IMR-90 (cell line): ENCODE data around the gene MYO1H. TPM values are rescaled to one million over a fixed set of nuclear protein-coding genes. Genes with fewer than 3 reads are reported as not detected.

ENCODE experiments used
- ATAC-seq: fragments of 200-7000 bp; cut with Tn5 transposase; 2 replicates; pipeline ENCODE4 v1.9.1; 2020; ENCODE audit warnings: low read depth, mild to moderate bottlenecking, moderate library complexity
- BruUV-seq: library from RNA; stranded (reverse); fragments of 400-500 nt; replicated peaks from 2 replicates; lab custom pipeline; 2021; lab: Mats Ljungman, UMichigan
- CTCF ChIA-PET: fragments of 300-600 bp; formaldehyde crosslinking; extraction: SDS; loops from one replicate; lab custom pipeline; 2021; ENCODE audit warnings: antibody characterized with exemption; lab: Yijun Ruan, JAX
- POLR2A ChIA-PET: fragments of 300-600 bp; sonication (Branson Sonifier 250); formaldehyde crosslinking; loops from one replicate; lab custom pipeline; 2022; ENCODE audit warnings: antibody characterized with exemption; ENCODE audit not compliant: unreplicated experiment; lab: Charles Lee
- DNase-seq: peaks from one replicate; pipeline ENCODE4 v3.0.0; 2013
- H2AFZ ChIP-seq: replicated peaks from 2 replicates; pipeline ENCODE3; 2013; ENCODE audit warnings: low read length, mild to moderate bottlenecking; ENCODE audit not compliant: poor library complexity
- H2AK5ac ChIP-seq: 2 replicates; pipeline ENCODE4 v1.6.1; 2013; ENCODE audit warnings: low read depth, low read length, inconsistent platforms
- H2AK9ac ChIP-seq: replicated peaks from 2 replicates; pipeline ENCODE3; 2013; ENCODE audit warnings: mild to moderate bottlenecking, low read depth, low read length, moderate library complexity; ENCODE audit not compliant: poor library complexity
- H2BK120ac ChIP-seq: 2 replicates; pipeline ENCODE4 v1.6.1; 2013; ENCODE audit warnings: low read depth, low read length, inconsistent platforms
- H2BK15ac ChIP-seq: 3 replicates; pipeline ENCODE4 v1.6.1; 2013; ENCODE audit warnings: low read depth, low read length, inconsistent platforms
- H2BK20ac ChIP-seq: 2 replicates; pipeline ENCODE4 v1.6.1; 2013; ENCODE audit warnings: low read depth, mild to moderate bottlenecking, inconsistent platforms, low read length, moderate library complexity
- H2BK5ac ChIP-seq: 2 replicates; pipeline ENCODE4 v1.6.1; 2013; ENCODE audit warnings: mild to moderate bottlenecking, low read depth, low read length, inconsistent platforms; ENCODE audit not compliant: poor library complexity, severe bottlenecking
- H3K14ac ChIP-seq: replicated peaks from 2 replicates; pipeline ENCODE4 v1.6.1; 2013; ENCODE audit warnings: low read depth, low read length, inconsistent platforms
- H3K18ac ChIP-seq: 2 replicates; pipeline ENCODE4 v1.6.1; 2013; ENCODE audit warnings: low read depth, low read length, control low read depth
- H3K23ac ChIP-seq: 2 replicates; pipeline ENCODE4 v1.6.1; 2013; ENCODE audit warnings: low read depth, low read length, inconsistent platforms
- H3K27ac ChIP-seq: 2 replicates; pipeline ENCODE4 v1.5.1; 2013; ENCODE audit warnings: mild to moderate bottlenecking, control low read depth, low read length; ENCODE audit not compliant: insufficient read depth
- H3K27me3 ChIP-seq: 2 replicates; pipeline ENCODE4 v1.6.1; 2013; ENCODE audit warnings: low read length; ENCODE audit not compliant: control insufficient read depth, insufficient read depth
- H3K36me3 ChIP-seq: 2 replicates; pipeline ENCODE4 v1.6.1; 2013; ENCODE audit warnings: low read length, mixed read lengths; ENCODE audit not compliant: control insufficient read depth, insufficient read depth
- H3K4ac ChIP-seq: 2 replicates; pipeline ENCODE4 v1.6.1; 2013; ENCODE audit warnings: low read depth, low read length, inconsistent platforms
- H3K4me1 ChIP-seq: 2 replicates; pipeline ENCODE4 v1.6.1; 2013; ENCODE audit warnings: low read length, mixed read lengths; ENCODE audit not compliant: control insufficient read depth, insufficient read depth
- H3K4me2 ChIP-seq: 2 replicates; pipeline ENCODE4 v1.6.1; 2013; ENCODE audit warnings: low read depth, mild to moderate bottlenecking, control low read depth, low read length, moderate library complexity
- H3K4me3 ChIP-seq: 2 replicates; pipeline ENCODE4 v1.5.1; 2013; ENCODE audit warnings: low read depth, mild to moderate bottlenecking, control low read depth, low read length, moderate library complexity; ENCODE audit not compliant: insufficient read depth
- H3K56ac ChIP-seq: 2 replicates; pipeline ENCODE4 v1.6.1; 2013; ENCODE audit warnings: low read length, inconsistent platforms; ENCODE audit not compliant: insufficient read depth; ENCODE audit errors: extremely low read depth
- H3K79me1 ChIP-seq, 2 experiments: 2 replicates each; pipeline ENCODE4 v1.6.1; 2013; ENCODE audit warnings: low read length in 2 of 2, inconsistent platforms in 1 of 2, low read depth in 1 of 2
- H3K9ac ChIP-seq: 2 replicates; pipeline ENCODE4 v1.6.1; 2013; ENCODE audit warnings: low read depth, low read length, control low read depth
- H3K9me1 ChIP-seq: 2 replicates; pipeline ENCODE4 v1.6.1; 2013; ENCODE audit warnings: low read length, inconsistent platforms; ENCODE audit not compliant: insufficient read depth
- H3K9me3 ChIP-seq: 2 replicates; pipeline ENCODE4 v1.6.1; 2013; ENCODE audit warnings: low read length; ENCODE audit not compliant: control insufficient read depth, insufficient read depth
- H4K20me1 ChIP-seq: 2 replicates; pipeline ENCODE4 v1.6.1; 2013; ENCODE audit warnings: low read length, inconsistent platforms; ENCODE audit not compliant: insufficient read depth
- H4K5ac ChIP-seq: 2 replicates; pipeline ENCODE4 v1.6.1; 2013; ENCODE audit warnings: mild to moderate bottlenecking, low read depth, low read length, control low read depth
- H4K8ac ChIP-seq, 2 experiments: 2 replicates each; pipeline ENCODE4 v1.6.1; 2013; ENCODE audit warnings: low read depth in 2 of 2, low read length in 2 of 2, control low read depth in 1 of 2, inconsistent platforms in 1 of 2
- H4K91ac ChIP-seq: 2 replicates; pipeline ENCODE4 v1.6.1; 2013; ENCODE audit warnings: low read depth, low read length, inconsistent platforms; ENCODE audit not compliant: insufficient read depth
- BHLHE40 ChIP-seq: fragments of 150-350 bp; IDR thresholded peaks from 2 replicates; pipeline ENCODE4 v1.6.1; 2016; ENCODE audit warnings: mild to moderate bottlenecking, low read depth, low read length
- CHD1 ChIP-seq: IDR thresholded peaks from 2 replicates; pipeline ENCODE4 v1.6.1; 2012; ENCODE audit warnings: low read depth, low read length, improper control_type of control experiment
- FOS ChIP-seq: fragments of 150-350 bp; IDR thresholded peaks from 2 replicates; pipeline ENCODE4 v1.6.1; 2016; ENCODE audit warnings: low read depth, low read length
- MAZ ChIP-seq: IDR thresholded peaks from 2 replicates; pipeline ENCODE4 v1.6.1; 2012; ENCODE audit warnings: low read depth, mild to moderate bottlenecking, low read length, improper control_type of control experiment, moderate library complexity, borderline replicate concordance
- MXI1 ChIP-seq: IDR thresholded peaks from 2 replicates; pipeline ENCODE4 v1.6.1; 2012; ENCODE audit warnings: low read depth, mild to moderate bottlenecking, low read length, moderate library complexity, borderline replicate concordance
- NFE2L2 ChIP-seq: fragments of 150-350 bp; IDR thresholded peaks from 2 replicates; pipeline ENCODE4 v1.6.1; 2016; ENCODE audit warnings: low read depth, mild to moderate bottlenecking, low read length
- POLR2A ChIP-seq: IDR thresholded peaks from 2 replicates; pipeline ENCODE4 v1.6.1; 2012; ENCODE audit warnings: mild to moderate bottlenecking, low read depth, low read length
- RAD21 ChIP-seq: IDR thresholded peaks from 2 replicates; pipeline ENCODE4 v1.6.1; 2012; ENCODE audit warnings: low read length, improper control_type of control experiment
- RCOR1 ChIP-seq: IDR thresholded peaks from 2 replicates; pipeline ENCODE4 v1.6.1; 2012; ENCODE audit warnings: mild to moderate bottlenecking, low read length, improper control_type of control experiment; ENCODE audit not compliant: insufficient replicate concordance
- RFX5 ChIP-seq: IDR thresholded peaks from 2 replicates; pipeline ENCODE4 v1.8.0; 2012; ENCODE audit warnings: low read depth, mild to moderate bottlenecking, low read length, moderate library complexity
- WGBS, 2 experiments: methylation state at CpG; one replicate each; pipeline versions ENCODE4 v1.1.5 to v1.1.7; 2013; ENCODE audit warnings: missing lambda C conversion rate in 2 of 2; ENCODE audit not compliant: insufficient read length in 1 of 2; ENCODE audit errors: extremely low coverage in 2 of 2; 5-methylcytosine and 5-hydroxymethylcytosine counted together
- dilution Hi-C: fragments of 300-500 bp; cut with HindIII; formaldehyde crosslinking; loops from one replicate; pipeline ENCODE4 v1.14.3; 2018; ENCODE audit warnings: low sequenced_read_pairs; ENCODE audit not compliant: unreplicated experiment
- in situ Hi-C: fragments of 300-500 bp; cut with MboI; formaldehyde crosslinking; loops from 3 replicates; pipeline ENCODE4 v1.14.3; 2019; ENCODE audit warnings: low sequenced_read_pairs, inconsistent platforms, mixed read lengths
- intact Hi-C: fragments of 100-400 bp; cut with micrococcal nuclease; formaldehyde crosslinking; loops from 2 replicates; pipeline ENCODE4 v1.10.0; 2022
- polyA plus RNA-seq, 3 experiments: library from polyadenylated mRNA; depleted of rRNA; stranded (reverse); fragments of >200 nt; gene quantifications; 2 replicates each; pipeline ENCODE4 v1.2.3, GENCODE V29; 2012; ENCODE audit warnings: low replicate concordance in 1 of 3
- total RNA-seq: library from RNA; depleted of rRNA; stranded (reverse); fragments of >200 nt; gene quantifications from 2 replicates; pipeline ENCODE4 v1.2.3, GENCODE V29; 2012
- TF ChIP-seq, protein P1 (sequence below): fragments of 150-350 bp; IDR thresholded peaks from 2 replicates; pipeline ENCODE4 v1.6.1; 2016; ENCODE audit warnings: low read depth, mild to moderate bottlenecking, low read length, moderate library complexity, borderline replicate concordance

The MYO1H gene
- total and polyA plus RNA-seq, 2 of the 4 experiments (the other 2 are of a cell fraction): not detected

DNA sequence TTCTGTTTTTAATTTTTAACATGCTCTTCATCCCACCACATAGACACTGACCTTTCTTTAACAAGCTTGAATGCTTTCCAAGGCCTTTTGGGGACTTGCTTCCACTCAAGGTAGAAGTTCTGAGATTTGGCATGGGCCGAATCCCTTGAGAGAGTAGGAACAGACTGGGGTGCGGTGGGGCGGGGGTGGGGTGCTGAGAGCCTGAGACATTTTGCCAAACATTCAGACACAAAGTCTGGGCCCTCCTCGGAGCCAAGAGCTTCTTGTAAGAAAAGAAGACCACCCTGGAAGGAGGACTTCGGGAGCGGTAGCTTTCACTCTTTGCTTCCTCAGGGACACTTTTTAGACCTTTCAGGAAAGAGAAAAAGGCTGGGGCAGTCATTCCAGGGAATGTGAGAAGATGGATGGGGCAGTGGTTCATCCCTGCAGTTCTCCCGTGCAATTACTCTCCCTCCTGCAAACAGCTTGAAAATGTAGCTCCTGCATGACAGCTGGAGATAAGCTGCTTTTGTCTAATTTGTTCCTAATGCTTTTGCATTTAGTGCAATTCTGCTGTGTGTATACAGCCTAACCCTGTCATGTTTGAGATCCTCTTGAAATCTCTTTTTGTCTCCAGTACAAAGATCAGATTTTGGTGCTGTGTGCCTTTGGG, 16.3 kb upstream of the MYO1H start:
- Histone ChIP-seq H3K27me3 (peaks cover 12% of the 10 kb centered on the region), H3K56ac (no peak overlapping the region), H3K23ac (no peak overlapping the region), H2AK5ac (no peak overlapping the region), H3K27ac (no peak overlapping the region), H3K9me3 (no peaks in the 10 kb centered on the region), H2AFZ (no peak overlapping the region), H3K4me2 (no peak overlapping the region), H3K4me3 (no peak overlapping the region), H3K4me1 (no peaks in the 10 kb centered on the region), H3K4ac (no peak overlapping the region), H3K18ac (no peak overlapping the region), H2BK120ac (no peak overlapping the region), H4K8ac (no peak overlapping the region), H2BK5ac (no peak overlapping the region), H2AK9ac (no peak overlapping the region), H4K91ac (no peak overlapping the region), H3K9me1 (no peaks in the 10 kb centered on the region), H4K5ac (no peak overlapping the region), H3K9ac (no peak overlapping the region), H3K14ac (no peak overlapping the region), H2BK20ac (no peak overlapping the region), H3K36me3 (no peaks in the 10 kb centered on the region), H2BK15ac (no peak overlapping the region), H4K20me1 (no peaks in the 10 kb centered on the region), H3K79me1 (no peaks in the 10 kb centered on the region)
- WGBS, 2 experiments: no CpG with 5 or more reads among the region's 7 CpGs
- POLR2A ChIA-PET: no interaction called here
- CTCF ChIA-PET: interaction anchor here (0.9 kb wide), 1 partner anchor 220 kb away, joined by 3 read pairs; no protein-coding TSS in a partner anchor
- ATAC-seq (no peak), DNase-seq (no peak)
- intact Hi-C loops (loop anchor here (2.0 kb wide), 1 partner anchor 45 kb away; no protein-coding TSS in a partner anchor), dilution Hi-C loops (no loop called here), in situ Hi-C loops (no loop called here)
- TF ChIP-seq RCOR1: no peak
- no peak for TF ChIP-seq RAD21
- no peak for TF ChIP-seq BHLHE40
- no peak for TF ChIP-seq CHD1
- no peak for TF ChIP-seq RFX5
- TF ChIP-seq MXI1: no peak
- TF ChIP-seq, protein P1, sequence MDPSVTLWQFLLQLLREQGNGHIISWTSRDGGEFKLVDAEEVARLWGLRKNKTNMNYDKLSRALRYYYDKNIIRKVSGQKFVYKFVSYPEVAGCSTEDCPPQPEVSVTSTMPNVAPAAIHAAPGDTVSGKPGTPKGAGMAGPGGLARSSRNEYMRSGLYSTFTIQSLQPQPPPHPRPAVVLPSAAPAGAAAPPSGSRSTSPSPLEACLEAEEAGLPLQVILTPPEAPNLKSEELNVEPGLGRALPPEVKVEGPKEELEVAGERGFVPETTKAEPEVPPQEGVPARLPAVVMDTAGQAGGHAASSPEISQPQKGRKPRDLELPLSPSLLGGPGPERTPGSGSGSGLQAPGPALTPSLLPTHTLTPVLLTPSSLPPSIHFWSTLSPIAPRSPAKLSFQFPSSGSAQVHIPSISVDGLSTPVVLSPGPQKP: no peak
- TF ChIP-seq NFE2L2: no peak
- no peak for TF ChIP-seq POLR2A
- TF ChIP-seq FOS: no peak
- TF ChIP-seq MAZ: no peak
- BruUV-seq: no TSS peak
